ENCODE measurements around the gene EPHB4. TPM values are rescaled to one million over a fixed set of nuclear protein-coding genes. Genes with fewer than 3 reads are reported as not detected.

The EPHB4 gene
- total RNA-seq = 37.1 and 46.9 TPM in 2 replicates

GRCh38 chr7:100827330-100828226 lies at the start of gene EPHB4:
Gene EPHB4, minus strand, starts transcription at chr7:100827523. Its CDS starts 493 bp downstream, at chr7:100827030.

GRCh38 chr7:100874577-100875355 lies 47.4 kb upstream of the EPHB4 start, which contains the start of gene SRRT:
Gene SRRT, plus strand, starts transcription at chr7:100875103. Its CDS starts 488 bp downstream, at chr7:100875591.

GRCh38 chr7:100867040-100867775 lies 39.9 kb upstream of the EPHB4 start, which contains the start of gene TRIP6:
Gene TRIP6, plus strand, starts transcription at chr7:100867387. Its CDS starts 111 bp downstream, at chr7:100867498.

GRCh38 chr7:100852048-100852872 lies 24.9 kb upstream of the EPHB4 start, which contains the start of gene SLC12A9:
Gene SLC12A9, plus strand, starts transcription at chr7:100852713. Its CDS starts 1,485 bp downstream, at chr7:100854198.

Other genes with a start within 250 kb of the EPHB4 start
- 17.7 and 21.7 TPM in 2 replicates for gene LRCH4, start 241.4 kb downstream of the EPHB4 start, total RNA-seq
- 0.55 and 1.4 TPM in 2 replicates for gene FBXO24, start 241.2 kb downstream of the EPHB4 start, total RNA-seq
- 79.7 and 107 TPM in 2 replicates for gene PCOLCE, start 225.2 kb downstream of the EPHB4 start, total RNA-seq
- 3.5 and 5.6 TPM in 2 replicates for gene MOSPD3, start 215.0 kb downstream of the EPHB4 start, total RNA-seq
- gene TFR2, start 186.0 kb downstream of the EPHB4 start, total RNA-seq = 0.33 and 0.37 TPM in 2 replicates
- not detected in 2 replicates for gene ACTL6B, start 171.1 kb downstream of the EPHB4 start, total RNA-seq
- gene GNB2, start 153.8 kb downstream of the EPHB4 start, total RNA-seq = 64.2 and 93.7 TPM in 2 replicates
- 23.5 and 32.0 TPM in 2 replicates for gene GIGYF1, start 133.3 kb downstream of the EPHB4 start, total RNA-seq
- 33.4 and 51.5 TPM in 2 replicates for gene POP7, start 121.4 kb downstream of the EPHB4 start, total RNA-seq
- gene EPO, start 107.1 kb downstream of the EPHB4 start, total RNA-seq = not detected in 2 replicates
- not detected in 2 replicates for gene ZAN, start 93.9 kb downstream of the EPHB4 start, total RNA-seq
- 10.8 and 13.5 TPM in 2 replicates for gene SLC12A9, start 25.2 kb upstream of the EPHB4 start, total RNA-seq
- gene TRIP6, start 39.9 kb upstream of the EPHB4 start, total RNA-seq = 77.8 and 79.7 TPM in 2 replicates
- 37.2 and 60.2 TPM in 2 replicates for gene SRRT, start 47.6 kb upstream of the EPHB4 start, total RNA-seq
- gene UFSP1, start 62.2 kb upstream of the EPHB4 start, total RNA-seq = 7.2 and 9.9 TPM in 2 replicates
- 0.25 TPM in 1 of 2 replicates, not detected in the other for gene ACHE, start 68.4 kb upstream of the EPHB4 start, total RNA-seq
- under 0.01 TPM in 1 of 2 replicates, not detected in the other for gene MUC3A, start 122.0 kb upstream of the EPHB4 start, total RNA-seq
- 0.37 and 0.44 TPM in 2 replicates for gene MUC12, start 142.0 kb upstream of the EPHB4 start, total RNA-seq
- gene MUC17, start 192.6 kb upstream of the EPHB4 start, total RNA-seq = under 0.01 TPM in 1 of 2 replicates, not detected in the other

Data from uterine smooth muscle cell (primary cell).